ENCODE data around the gene KRT15.
"Not testable (repeated sequence)": the region's sequence is repeated elsewhere in the genome, so short reads cannot be mapped to it uniquely, and the experiment has no call there.

KRT15 gene

DNA sequence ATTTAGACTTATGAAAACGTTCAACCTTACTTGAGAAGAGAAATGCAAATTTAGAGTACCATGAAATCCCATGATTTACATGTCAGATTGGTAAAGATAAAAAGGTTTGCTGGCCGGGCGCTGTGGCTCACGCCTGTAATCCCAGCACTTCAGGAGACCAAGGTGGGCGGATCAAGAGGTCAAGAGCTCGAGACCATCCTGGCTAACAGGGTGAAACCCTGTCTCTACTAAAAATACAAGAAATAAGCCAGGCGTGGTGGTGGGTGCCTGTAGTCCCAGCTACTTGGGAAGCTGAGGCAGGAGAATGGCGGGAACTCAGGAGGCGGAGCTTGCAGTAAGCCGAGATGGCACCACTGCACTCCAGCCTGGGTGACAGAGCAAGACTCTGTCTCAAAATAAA is 24.1 kb upstream of the KRT15 start:
- DNase-seq, result not testable (repeated sequence)

DNA sequence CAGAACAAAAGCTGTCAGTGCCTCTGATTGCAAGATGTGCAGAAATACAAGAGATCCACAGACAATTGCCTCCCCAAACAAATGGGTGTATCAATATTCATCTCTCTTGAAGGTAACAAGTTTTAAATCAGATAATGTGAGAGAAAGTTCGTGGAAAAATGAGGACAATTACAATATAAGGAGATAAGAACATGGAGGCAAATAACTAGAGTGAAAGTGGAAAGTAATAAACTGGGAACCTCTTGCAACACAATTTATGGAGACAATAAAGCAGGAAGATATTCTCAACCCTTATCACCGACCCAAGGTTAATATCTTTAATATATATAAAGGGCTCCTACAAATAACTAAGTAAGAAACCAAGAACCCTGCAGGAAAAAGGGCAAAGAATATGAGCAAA is 23.7 kb upstream of the KRT15 start:
- no peak for DNase-seq

DNA sequence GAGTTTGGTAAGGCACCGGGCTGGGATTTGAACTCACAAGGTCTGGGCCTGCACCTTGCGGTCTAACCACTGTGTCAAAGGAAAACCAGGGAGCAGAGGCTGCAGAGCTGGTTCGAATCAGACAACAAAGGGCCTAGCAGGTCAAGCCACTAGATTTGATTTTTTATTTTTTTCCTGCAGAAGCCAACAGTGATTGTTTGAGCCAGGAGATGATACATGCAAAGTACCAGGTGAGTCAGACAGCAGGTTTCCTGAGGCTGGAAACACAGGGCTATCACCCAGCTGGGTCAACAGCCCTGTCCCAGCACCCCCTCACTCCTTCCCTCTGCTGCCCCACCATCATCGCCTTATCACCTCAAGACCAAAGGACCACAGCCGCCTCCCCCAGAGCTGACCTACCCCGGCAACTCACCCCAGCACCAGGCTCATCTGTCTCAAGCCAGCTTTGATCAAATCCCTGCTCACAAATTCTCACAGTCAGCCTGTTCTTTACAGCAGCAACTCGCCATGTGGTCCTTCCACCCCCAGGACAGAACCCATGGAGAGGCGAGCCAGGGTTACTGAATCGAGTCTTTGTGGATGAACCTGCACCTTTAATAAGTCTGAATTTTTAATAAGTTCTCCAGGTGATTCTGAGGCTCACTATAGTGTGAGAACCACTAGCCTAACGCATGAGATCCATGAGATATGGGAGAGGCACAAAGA is 22.4 kb upstream of the KRT15 start:
- DNase-seq, result no peak

DNA sequence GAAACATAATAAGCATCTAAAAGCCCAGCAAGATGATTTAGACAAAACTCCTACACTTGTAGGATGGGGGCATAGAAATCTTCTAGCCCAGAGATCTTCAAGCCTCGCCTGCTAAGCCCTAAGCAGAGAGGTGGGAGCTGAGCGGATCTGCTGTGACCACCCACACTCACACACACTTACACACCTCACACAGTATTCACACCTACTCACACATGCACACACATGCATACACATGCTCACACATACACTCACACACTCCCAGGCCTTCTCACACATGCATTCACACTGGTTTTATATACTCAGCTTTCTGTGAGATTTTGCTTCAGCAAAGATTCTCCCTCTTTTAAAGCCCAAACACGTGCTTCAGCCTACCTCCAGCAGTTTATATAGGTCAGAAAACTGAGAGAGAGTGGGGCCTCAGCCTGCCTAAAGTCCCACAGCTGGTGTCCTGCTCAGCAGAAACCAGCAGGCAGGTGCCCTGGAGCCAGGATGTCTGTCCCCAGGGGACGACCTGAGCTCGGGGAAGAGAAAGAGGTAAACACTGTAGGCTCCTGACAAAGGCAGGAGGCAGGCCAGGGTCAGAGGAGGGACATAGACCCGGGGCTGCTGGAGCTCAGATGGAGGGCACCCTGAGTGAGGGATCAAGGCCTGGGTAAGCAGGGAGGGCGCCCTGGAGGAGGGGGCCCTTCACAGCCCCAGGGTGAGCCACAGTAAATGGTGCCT is 21.4 kb upstream of the KRT15 start:
- DNase-seq, result no peak

DNA sequence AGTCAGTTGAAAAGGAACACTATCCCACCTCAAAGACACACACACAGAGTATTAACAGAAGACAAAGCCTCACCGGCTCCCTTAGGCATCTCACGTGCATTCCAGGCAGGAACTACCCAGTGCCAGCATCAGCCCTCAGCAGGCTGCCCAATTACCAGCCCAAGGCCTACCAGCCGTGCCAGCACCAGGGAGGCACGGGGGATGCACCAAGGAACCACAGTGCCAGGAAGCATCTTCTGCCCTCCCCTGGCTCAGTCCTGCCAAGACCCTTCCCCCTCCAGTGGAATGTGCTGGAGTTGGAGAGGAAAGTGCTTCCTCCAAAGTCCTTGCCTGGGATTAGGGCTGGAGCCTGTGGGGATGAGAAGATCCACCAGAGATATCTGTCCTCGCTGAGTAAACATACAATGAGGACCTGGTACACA is 20.4 kb upstream of the KRT15 start:
- no peak for DNase-seq

DNA sequence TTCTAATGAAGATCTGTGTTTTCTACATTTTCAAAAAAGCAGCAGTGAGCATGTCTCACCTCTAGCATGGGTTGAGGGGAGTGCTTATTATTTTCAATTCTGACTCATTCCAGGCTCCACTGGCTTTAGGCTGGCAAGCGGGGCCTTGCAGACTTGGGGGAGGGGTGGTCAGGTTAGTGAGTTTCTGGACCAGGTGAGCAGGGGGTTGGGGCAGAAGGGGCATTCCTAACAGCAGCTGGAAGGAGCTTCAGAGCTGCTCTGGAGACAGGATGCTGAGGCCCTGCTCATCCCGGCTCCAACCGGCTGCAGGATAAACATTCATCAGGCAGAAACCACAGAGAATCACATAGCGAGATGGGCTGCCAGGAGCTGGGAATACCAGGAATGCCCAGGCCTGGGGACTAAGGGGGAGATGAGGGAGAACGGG is 19.9 kb upstream of the KRT15 start:
- DNase-seq, result no peak

DNA sequence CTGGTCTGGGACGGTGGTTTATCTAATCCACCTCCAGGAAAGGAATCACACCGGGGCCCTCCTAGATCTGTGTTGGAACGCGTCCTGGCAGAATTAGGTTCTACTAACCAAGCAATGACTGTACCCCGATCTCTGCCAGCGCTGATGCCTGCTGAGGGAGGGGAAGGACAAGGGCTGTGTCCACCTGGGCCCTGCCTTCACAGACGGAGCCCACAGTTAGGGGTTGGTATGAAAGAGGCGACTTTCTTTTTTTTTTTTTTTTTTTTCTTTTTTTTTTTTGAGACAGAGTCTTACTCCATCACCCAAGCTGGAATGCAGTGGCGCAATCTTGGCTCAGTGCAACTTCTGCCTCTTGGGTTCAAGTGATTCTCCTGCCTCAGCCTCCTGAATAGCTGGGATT is 19.3 kb upstream of the KRT15 start:
- DNase-seq, result no peak

DNA sequence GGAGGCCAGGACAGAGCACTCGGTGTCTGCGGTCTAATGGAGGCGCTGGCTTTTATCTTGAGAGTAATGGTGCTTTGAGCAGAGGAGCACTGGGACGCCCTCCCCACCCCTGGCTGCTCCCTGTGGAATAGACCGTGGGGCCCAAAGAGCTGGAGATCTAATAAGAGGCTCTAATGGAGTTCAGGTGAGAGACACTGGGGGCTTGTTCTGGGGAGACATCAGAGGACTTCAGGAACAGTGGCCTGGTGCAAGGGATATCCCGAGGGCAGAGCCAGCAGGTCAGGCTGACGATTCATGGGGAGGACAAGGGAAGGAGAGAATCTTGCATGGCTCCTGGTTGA is 18.9 kb upstream of the KRT15 start:
- no peak for DNase-seq

DNA sequence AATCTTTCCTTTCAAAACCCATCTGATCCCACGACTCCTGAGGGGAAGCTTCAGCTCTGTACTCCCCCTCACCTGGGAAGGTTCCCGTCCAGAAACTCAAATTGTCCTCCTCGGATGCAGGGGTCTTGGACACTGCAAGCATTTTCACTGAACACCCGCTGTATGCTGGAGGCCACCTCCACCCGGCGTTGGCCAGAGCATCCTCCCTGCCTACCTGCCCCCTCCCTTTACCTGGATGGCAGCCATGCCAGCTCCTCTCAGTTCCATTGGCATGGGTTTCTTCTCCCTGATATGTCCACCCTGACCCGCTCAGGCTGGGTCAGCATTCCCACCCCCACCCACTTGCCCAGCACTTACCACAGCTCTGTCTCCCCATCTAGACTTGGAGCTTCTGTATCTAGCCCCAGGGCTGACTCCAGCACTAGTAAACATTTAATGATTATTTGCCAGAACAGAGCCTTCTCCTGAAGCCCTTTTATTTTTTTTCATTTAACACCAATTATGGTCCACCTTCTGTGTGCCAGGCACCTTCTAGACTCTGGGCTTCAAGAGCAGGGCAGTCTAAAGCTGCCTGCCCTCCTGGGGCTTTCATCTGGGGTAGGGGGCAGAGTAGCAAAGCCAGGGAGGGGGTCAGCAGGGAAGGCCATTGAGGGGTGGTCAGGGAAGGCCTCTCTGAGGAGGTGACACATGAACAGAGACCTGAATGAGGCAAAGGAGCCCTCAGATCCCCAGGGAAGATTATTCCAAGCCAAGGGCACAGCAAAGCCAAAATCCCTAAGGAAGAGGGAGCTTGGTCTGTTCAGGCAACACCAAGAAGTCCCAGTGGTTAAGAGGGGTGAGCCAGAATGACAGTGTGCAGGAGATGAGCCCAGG is 18.3 kb upstream of the KRT15 start:
- DNase-seq, result no peak

DNA sequence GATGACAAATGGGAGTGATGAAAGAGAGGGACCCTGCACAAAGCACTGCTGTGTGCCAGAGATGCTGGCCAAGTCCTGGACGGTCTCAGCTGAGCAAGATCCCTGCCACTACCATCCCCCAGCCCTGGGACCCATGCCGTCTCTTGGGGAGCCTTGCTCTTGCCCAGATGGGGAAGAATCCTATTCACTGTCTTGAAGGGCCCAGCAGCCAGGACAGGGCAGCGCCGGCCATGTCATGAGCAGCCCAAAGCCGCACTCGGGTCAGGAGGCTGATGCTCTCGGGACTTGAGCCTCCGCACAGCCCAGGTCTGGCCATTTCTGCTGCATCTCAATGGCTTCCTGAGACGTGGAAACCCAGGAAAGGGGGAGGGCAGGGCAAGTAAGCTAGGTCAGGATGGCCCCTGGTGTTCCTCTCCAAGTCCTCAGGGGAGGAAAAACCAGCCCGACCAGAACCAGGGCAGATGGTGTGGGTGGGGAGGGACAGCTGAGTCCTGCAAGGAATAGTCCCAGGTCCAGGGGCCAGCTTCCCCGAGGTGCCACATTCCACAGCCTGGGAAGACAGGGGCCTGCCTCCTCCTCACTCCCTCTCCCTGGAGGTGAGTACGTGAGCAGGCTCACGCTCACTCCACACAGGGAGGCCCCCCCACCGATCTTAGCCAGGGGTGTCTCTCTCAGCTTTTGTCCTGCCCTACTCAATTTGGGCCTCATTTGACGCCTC is 17.2 kb upstream of the KRT15 start:
- DNase-seq, result no peak

DNA sequence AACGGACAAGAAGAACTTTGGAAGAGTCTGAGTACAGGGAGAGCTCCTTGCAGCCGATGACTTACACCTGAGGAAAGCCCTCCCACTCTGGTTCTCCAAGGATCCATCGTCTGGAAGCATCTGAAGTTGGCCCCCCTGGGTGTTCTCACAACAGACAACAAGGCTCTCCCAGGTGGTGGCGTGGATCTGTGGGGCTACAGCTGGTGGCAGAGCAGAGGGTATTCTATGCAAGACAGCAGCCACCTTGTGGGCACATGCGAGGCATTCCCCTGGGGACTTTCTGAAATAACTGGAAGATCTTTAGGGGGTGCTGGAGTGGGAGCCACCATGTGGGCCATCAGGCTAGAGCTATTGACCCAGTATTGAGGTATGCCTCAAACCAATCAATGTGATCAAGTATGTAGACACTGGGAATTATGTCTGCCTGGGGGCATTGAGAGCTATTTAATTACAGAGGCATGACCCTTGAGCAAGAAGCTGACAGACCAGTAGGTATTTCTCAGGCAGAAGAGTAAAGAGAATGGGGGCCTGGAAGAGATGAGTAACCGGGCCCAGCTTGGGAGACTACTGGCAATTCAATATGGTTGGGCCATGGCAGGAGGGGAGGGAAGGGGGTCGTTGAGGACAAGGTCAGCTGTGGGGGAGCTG is 16.3 kb upstream of the KRT15 start:
- no peak for DNase-seq

DNA sequence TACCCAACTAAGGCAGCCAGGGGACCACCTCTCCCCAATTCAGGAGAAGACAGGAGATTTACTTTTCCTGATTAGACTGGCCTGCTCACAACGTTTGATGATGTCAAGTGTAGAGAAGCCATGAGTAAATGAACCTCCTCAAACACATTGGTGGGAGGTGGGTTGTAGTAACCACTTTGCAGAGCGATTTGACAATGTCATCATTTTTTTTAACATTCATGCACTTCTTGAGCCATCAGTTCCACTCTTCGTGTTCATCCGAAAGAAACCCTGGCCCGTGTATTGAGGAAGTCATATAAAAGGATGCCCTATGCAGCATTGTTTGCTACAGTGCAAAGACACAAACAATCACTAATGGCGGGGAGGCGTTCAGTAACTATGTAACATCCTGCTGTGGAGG is 14.9 kb upstream of the KRT15 start:
- no peak for DNase-seq

DNA sequence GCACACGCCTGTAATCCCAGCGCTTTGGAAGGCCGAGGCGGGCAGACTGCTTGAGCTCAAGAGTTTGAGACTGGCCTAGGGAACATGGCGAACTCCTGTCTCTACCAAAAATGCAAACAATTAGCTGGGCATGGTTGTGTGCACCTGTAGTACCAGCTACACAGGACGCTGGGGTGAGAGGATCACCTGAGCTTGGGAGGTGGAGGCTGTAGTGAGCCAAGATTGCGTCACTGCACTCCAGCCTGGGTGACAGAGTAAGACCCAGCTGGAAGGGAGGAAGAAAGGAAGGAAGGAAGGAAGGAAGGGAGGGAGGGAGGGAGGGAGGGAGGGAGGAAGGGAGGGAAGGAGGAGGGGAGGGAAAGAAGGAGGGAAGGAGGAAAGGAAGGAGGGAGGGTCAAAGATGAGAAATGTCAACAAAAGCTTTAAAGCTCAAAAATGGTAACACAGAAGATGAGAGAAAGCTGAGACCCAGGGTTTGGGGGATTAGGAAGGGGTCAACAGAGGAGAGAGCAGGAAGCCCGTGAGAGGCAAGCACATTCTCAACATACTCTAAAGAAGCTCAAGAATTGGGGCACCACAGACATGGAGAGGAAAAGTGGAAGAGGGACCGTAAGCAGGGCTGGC is 14.4 kb upstream of the KRT15 start:
- no peak for DNase-seq

DNA sequence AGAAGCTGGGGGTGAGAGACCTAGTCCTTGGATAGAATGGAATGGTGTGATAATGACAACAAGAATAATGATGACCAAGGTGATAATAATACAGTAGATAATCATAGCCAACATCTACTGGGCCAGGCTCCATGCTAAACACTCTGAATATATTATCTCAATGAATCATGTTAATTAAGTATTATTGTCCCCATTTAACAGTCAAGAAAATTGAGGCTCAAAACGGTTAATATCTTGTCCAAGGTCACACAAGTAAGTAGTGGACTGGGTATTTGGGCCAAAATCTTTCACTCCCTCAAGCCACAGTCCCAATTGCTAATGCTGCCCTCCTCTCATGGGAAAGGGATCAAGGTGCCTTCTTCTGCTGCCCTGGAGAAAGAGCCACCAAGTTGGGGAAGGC is 13.3 kb upstream of the KRT15 start:
- no peak for DNase-seq

DNA sequence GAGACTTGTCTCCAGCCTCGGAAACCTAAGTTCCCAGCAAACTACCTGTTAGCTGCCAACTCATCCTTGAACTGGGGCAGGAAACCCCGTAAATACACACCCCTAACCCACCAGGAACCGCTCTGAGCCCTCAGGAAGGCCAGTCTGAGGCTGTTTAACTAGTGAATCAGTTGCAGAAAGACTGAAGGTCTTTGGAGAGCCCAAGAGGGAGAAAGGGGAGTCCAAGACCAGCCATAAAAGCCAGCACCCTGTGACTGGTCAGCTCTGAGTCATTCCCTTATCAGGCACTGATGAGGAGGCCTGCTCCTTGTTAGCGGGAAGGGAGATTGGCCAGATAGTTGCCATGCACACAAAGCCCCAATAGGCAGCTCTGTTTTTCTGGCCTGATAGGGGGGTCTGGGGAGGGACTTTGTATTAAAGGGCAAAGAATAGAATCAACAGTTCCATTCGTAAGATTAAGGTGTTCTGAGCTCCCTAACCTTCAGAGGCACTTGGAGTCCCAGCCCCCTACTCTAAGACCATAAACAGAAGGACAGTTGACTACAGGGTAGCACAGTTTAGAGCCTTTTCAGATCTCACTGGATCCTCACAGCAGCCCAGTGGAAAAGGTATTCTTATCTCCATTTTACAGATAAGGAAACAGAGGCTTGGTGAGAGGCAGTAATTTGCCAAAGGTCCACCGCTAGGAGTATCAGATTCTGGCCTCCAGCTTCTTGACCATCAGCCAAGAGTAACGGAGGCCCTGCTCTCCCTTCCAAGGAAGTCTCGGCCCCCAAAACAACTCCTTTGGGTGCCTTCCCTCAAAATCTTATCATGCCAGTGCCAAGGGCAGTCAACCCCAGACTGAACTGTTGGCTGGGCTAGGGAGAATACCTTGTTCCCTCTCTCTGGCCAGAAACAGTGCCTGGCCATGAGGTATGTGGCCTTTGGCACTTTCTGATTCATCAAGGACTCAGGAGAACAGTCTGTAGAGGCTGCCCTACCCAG is 11.7 kb upstream of the KRT15 start:
- DNase-seq, result no peak

DNA sequence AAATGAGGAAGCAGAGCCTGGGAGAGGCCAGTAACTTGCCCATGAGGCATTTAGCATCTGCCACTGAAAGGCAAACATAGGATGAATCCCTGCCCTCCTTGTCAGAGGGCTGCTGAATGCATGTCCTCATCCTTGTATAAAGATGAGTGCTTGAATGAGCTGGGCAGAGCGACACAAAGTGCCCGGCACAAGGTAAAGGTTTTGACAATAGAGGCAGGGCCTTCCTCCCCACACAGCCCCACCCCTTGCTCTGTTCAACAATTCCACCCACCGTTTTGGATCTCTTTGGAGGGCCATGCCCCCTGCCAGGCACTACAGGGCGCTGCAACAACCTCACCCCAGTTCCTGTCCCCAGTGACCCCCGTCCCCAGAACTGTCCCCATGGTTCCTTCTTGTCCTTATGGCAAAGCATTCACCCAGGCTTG is 10.8 kb upstream of the KRT15 start:
- DNase-seq, result no peak

DNA sequence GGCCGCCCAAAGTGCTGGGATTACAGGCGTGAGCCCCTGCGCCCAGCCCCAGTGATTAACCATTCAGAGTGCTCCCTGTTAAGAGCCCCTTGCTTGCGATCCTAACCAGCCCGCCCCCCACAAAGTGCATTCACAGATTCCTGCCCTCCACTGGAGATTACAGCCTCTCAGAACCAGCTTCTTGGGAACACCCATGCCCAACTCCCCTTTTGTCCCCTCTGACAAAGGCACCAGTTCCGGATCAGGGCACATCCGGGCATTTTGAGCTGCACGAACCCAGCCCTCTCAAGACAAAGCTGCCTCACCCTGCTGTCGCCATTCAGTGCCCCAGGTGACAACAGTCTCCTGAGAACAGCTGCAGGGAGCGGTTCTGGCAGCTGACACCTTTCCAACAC is 10.3 kb upstream of the KRT15 start:
- DNase-seq, result no peak

DNA sequence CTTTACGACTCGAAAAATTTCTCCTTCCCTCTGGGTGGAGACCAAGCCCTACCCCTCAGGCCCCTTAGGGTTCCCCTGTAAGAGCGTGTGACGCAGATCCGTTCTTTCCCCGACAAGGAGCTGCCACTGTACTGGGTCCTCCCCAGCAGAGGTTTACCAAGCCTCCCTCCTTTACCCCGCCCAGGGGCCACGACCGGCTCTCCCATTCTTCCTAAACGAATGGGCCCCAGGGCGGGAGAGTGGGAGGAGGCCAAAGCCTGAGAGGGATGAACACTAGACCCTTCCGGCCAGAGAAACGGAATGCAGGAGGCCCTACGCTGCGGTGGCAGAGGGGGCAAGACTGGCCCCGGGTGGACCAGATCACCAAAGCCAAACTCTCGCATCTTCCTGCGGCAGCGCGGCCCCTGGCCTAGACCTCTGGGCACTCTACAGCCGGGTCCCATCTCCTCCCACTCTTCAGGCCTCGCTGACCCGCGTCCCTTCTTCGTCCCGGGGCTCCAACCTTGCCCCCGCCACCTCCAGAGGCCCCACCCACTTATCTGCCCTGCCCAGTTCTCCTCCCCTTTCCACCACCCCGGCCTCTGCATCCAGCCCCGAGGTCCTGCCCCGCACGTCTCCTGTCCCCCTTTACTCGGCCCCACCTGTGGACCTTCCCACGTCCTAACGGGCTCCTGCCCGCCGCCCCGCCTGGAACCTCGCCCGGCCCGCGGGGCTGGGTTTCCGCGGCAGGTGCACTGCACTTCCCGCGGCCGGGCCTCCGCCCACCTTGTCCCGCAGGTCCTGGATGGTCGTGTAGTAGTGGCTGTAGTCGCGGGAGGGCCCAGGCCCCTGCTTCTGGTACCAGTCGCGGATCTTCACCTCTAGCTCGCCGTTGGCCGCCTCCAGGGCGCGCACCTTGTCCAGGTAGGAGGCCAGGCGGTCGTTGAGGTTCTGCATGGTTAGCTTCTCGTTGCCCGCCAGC is 8.7 kb upstream of the KRT15 start:
- no peak for DNase-seq

DNA sequence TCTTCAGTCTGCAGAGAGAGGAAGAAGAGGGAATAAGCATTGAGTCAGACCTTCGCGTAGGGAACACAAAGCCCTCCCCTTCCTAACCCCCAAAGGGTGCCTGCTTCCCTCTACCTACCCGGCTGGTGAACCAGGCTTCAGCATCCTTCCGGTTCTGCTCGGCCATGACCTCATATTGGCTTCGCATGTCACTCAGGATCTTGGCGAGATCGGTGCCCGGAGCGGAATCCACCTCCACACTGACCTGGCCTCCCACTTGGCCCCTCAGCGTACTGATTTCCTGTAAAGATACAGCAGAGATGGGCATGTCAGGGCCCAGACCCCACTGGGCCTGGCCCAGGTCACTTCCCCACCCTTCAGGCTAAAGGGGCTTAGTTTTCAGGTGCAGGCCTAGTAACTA is 5.6 kb upstream of the KRT15 start:
- DNase-seq, result no peak

DNA sequence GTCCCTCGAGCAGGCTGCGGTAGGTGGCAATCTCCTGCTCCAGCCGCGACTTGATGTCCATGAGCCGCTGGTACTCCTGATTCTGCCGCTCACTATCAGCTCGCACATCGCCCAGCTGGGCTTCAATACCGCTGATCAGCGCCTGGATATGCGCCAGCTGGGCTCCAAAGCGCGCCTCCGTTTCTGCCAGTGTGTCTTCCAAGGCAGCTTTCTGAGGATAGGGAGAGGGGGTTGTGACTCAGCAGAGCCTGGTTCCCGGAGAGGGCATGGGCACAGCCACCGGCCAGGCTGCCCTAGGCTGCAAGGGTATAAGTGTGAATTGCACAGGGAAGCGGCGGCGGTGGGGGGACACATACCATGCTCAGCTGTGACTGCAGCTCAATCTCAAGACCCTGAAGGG is 5.1 kb upstream of the KRT15 start:
- no peak for DNase-seq

All from stimulated activated naive CD4-positive, alpha-beta T cell treated with Interleukin-2 at 50 U/mL for 16 hours (primary cell).